Hepatocyte (in vitro differentiated cells): ENCODE measurements around the gene COPS7A.

Experiments used
- EZH2 ChIP-seq: fragments of 200-600 bp; sonication (generic); IDR thresholded peaks from 2 replicates; pipeline ENCODE4 v1.6.1; 2016; ENCODE audit warnings: antibody characterized with exemption, mild to moderate bottlenecking, borderline replicate concordance
- EZH2phosphoT487 ChIP-seq: fragments of 200-600 bp; sonication (generic); IDR thresholded peaks from one replicate; pipeline ENCODE4 v1.6.1; 2018; ENCODE audit warnings: antibody characterized with exemption, mild to moderate bottlenecking, low read depth, moderate library complexity; ENCODE audit not compliant: unreplicated experiment, severe bottlenecking
- TF ChIP-seq, protein P1 (sequence below): fragments of 200-600 bp; sonication (generic); IDR thresholded peaks from 2 replicates; pipeline ENCODE4 v1.5.1; 2016; ENCODE audit warnings: antibody characterized with exemption, mild to moderate bottlenecking; ENCODE audit not compliant: poor library complexity

DNA sequence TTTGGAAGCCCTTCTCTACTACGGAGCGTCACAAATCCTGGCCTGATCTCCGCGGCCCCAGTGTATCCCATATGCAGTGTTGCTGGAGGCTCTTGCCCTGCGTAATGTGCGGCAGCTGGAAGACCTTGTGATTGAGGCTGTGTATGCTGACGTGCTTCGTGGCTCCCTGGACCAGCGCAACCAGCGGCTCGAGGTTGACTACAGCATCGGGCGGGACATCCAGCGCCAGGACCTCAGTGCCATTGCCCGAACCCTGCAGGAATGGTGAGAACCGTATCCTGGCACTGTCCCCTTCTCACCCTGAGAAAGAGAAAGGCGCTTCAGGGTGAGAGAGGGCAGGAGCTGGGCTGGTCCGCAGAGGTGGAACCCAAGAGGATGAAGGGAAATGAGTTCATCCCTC lies 5.3 kb downstream of the COPS7A start:
- TF ChIP-seq EZH2 (no peak), EZH2phosphoT487 (no peak)
- TF ChIP-seq, protein P1, sequence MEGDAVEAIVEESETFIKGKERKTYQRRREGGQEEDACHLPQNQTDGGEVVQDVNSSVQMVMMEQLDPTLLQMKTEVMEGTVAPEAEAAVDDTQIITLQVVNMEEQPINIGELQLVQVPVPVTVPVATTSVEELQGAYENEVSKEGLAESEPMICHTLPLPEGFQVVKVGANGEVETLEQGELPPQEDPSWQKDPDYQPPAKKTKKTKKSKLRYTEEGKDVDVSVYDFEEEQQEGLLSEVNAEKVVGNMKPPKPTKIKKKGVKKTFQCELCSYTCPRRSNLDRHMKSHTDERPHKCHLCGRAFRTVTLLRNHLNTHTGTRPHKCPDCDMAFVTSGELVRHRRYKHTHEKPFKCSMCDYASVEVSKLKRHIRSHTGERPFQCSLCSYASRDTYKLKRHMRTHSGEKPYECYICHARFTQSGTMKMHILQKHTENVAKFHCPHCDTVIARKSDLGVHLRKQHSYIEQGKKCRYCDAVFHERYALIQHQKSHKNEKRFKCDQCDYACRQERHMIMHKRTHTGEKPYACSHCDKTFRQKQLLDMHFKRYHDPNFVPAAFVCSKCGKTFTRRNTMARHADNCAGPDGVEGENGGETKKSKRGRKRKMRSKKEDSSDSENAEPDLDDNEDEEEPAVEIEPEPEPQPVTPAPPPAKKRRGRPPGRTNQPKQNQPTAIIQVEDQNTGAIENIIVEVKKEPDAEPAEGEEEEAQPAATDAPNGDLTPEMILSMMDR, result no peak
